NCI-H187 treated with DMSO at 0.1 percent for 48 hours (cell line): ENCODE data around the gene PIK3CG.

Experiments
- DNase-seq: peaks from one replicate; lab custom pipeline; 2025; lab: John Stamatoyannopoulos, UW

PIK3CG gene

GRCh38 chr7:106858618-106859532, 6.2 kb upstream of the PIK3CG start:
- DNase-seq: no peak

DNA sequence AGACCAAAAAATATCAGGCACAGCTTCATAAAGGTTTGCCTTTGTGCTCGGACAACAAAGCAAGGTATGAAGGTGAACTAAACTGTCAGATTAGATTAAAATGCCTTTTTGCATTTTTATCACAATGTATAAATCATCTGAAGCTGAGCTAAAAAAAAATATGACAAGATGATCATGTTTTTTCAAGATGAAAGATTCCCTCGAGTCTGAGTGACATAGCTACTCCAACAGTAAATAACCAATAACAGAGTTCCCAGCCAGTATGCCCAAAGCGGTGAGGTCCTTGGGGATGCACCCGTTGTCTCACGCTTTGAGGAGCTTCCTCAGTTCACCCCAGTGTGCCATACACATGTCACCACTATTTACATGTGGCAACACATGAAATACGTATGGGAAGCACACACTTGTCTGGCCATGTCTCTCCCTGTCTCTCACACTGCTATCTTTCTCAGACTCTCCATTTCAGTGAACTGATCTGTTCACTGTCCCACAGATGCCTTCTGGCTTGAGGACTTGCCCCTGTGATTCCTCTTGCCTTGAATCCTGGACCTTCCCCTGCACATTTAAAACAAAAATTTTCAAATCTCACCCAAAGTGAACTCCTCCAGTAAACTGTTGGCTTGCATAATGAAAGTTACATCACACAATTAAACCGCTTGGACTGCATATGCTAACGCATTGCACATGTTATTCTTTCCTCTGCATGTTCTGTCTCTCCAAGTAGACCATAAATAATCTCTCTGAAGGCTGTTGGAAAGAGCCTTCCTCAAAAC, 2.6 kb upstream of the PIK3CG start:
- no peak for DNase-seq

GRCh38 chr7:106863274-106863997, 1.6 kb upstream of the PIK3CG start:
- DNase-seq: no peak

DNA sequence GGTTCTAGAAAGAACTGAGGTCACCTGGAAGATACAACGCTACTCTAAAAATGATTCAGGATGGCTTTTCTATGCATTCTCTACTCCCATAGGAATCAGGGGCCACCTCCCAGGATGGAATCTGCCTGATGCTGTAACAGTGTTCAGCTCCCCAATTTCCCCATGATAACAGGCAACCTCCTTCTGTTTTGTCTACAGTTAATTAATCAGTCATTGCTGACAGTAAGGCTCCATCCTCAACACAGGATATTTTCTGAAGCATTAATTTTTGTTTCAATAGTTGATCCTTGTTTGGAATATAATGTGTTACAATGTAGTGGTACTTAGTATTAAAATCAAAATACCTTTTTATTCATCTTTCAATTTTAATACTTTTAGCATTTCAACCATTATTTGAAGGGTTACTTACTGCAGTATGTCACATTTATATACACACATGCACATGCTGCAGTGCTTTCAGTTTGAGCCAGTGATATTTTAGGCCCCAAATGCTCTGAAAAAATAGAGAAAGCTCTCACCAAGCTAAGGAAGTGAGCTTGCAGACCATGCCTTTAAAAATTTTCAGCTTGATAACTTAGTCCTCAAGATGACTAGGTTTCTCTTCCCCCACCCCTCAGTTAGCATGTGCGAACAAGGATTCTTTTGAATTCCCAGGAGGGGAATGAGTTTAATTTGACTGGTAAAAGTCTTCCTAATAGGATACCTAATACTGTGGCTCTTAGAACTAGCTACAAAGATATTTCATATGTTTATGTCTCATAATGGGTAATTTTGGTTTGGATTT, 592 bp upstream of the PIK3CG start:
- no peak for DNase-seq

- DNase-seq: no peak
These were observed 1.5 kb downstream of the PIK3CG start for GRCh38 chr7:106866298-106867281.

GRCh38 chr7:106867641-106868351, 2.7 kb downstream of the PIK3CG start:
- DNase-seq: no peak

DNA sequence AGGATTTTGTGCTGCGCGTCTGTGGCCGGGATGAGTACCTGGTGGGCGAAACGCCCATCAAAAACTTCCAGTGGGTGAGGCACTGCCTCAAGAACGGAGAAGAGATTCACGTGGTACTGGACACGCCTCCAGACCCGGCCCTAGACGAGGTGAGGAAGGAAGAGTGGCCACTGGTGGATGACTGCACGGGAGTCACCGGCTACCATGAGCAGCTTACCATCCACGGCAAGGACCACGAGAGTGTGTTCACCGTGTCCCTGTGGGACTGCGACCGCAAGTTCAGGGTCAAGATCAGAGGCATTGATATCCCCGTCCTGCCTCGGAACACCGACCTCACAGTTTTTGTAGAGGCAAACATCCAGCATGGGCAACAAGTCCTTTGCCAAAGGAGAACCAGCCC, 3.3 kb downstream of the PIK3CG start:
- no peak for DNase-seq

DNA sequence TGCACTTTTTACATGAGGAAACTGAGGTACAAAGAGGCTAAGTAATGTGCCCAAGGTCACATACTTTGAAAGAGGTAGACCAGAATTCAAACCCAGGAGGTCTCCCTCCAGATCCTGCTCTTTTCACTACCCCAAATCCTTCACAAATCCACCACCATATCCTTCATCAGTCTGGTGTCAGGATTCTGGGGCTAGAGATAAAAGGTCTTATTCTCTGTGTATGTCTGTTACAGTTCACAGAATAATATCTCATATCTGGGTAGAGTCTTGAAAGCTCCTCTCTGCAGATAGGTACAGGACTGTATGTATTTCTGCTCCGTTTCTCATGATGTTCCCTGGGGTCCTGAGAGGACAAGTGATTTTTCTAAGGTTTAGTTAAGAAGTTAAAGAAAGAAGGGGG, 4.9 kb downstream of the PIK3CG start:
- DNase-seq: no peak

- DNase-seq: no peak
These were observed 5.4 kb downstream of the PIK3CG start for GRCh38 chr7:106870528-106870927.

DNA sequence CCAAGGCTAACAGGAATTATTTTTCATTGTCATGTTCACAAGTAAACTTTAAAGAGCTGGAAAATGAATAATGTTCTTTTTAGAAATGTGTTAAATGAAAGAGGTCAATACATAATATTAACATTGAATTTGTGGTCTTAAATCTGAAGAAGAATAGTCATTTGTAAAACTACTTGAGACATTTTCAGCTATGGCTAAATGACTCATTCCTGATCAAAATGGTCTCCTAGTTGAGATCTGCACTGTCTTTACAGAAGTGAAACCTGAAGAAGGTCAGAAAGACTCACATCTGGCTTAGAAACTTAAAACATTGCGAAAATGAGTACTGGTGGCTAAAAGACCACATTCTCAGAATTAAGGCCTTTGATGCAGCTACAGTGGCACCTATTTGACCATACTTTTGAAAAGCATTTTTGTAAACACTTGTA, 5.9 kb downstream of the PIK3CG start:
- DNase-seq: no peak

DNA sequence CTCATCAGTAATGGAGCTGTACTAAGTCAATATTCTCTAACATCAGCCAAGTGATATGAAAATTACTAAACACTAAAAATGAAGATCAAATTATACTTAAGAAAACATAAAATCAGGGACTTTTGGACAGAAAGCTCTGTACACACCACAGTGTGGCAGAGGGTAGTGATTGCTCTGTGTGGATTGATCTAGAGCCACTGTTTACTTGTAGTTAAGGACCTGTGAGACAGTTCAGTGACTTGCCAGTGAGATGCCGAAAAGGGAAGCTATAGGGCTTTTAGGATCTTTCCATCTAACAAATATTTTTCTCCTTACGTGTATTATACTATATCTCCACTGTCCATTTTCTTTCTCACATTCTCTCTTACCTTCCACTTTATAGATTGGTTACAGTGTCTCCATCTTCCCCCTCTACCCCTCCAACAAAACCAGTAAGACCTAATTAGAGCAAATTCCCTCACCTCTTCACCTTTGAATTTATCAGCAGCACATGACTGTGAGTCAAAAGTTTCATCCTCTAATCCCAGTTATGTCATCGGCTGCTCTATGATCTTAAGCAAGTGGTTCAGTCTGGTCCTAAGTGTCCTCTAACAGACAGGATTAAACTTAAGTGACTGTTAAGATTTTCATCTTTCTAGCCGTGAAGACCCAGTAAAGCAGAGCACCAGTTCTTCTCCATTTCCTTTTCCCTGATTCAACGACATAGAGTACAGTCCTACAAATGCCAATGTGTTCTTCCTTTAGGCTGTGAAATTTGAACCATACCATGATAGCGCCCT, 6.9 kb downstream of the PIK3CG start:
- no peak for DNase-seq

DNA sequence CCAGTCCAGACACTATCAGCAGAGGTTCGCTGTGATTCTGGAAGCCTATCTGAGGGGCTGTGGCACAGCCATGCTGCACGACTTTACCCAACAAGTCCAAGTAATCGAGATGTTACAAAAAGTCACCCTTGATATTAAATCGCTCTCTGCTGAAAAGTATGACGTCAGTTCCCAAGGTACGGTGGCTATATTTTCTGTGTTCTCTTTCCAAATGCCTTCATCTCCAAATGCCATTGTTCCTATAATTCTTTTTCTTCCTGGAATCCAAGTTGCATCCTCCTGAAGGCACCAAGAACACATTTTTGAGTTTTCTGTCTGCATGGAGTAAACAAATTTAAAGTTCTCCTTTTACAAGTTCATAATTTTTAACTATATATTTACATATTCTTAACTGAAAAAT, 7.7 kb downstream of the PIK3CG start:
- DNase-seq: no peak

DNA sequence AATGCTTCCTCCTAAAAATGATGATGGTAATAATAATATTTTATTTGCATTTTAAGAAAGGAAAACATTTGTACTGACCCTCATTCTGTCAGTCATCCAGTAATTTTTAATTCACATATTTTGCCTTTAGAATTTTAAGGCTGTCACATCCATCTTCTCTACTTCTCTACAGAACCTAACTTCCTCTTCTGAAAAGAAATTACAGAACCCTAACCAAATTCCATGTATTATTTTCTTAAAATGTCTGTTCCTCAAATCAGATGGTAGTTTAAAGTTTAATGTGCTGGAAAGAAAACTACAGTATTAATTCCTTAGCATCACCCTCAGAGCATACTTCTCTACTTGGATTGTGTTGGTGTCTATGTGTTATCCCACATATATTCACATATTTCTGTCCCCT, 9.0 kb downstream of the PIK3CG start:
- no peak for DNase-seq

DNA sequence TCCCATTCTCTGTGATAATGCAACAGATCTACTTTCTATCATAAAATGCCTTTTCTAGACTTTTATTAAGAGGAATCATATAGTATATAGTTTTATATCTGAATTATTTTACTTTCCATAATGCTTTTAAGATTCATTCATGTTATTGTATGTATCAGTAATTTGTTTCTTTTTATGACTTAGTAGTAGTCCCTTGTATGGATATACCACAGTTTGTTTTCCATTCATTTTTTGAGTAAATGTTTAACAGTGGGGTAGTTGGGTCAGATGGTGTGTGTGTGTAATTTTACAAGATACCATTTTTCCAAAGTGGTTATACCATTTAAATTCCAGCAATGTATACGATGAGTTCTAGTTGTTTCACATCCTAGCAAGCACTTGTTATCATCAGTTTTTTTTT, 10.4 kb downstream of the PIK3CG start:
- DNase-seq: no peak

DNA sequence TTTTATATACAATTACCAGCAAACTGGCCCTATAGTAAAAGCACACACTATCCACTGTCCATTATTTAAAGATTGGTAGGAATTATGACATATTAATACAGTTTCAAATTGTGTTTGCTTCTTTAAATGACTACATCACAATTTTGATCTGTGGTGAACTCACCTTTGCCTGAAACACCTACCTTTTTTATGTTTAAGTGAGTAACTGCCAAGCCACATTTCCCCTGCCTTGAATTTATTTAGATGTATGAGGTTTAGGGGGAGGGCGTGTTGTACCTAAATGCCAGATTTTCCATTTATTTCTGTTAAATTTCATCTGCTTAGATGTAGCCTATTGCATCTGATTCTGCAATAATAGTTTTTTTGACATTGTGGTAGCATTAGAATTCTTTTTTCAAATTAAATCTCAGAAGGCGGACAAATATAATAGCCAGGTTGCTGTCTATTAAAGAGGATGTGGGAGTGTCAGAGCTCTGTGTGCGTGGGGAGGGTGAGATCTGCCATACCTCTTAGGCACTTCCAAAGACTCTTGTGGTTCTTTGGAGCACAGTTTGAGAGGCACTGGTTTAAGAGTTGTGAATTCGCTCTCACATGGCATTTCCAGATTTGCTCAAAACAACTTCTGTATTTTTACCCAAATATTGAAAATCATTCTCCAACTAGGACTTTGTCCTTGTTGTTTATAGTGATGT, 13.8 kb downstream of the PIK3CG start:
- no peak for DNase-seq

- no peak for DNase-seq
These were observed 16.9 kb downstream of the PIK3CG start for GRCh38 chr7:106881984-106882383.

DNA sequence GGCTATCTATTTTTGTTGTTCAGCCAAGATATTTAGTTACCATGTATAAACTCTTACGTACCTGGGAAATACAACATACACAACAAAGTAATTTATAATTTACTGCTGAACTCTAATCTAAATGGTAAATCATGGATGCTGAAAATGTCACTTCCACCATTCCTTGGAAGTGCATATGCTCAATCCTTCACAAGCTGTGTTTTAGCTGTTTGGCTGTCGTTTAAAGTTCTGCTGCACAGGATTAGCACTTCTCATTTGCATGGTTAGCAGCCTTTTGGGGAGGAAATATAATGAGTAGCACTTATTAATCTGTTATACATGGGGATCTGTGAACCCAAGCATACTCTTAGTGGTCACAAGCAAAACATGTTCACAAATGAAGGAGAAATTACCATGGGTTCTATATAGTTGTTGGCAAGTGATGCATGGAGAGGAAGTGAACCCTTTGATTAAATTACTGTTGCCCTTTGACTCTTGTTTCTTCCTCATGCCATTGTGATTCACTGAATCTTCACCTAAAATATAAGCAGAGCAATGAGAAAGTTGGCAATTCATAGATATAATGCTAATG, 18.5 kb downstream of the PIK3CG start:
- DNase-seq: no peak

- no peak for DNase-seq
These were observed 20.6 kb downstream of the PIK3CG start for GRCh38 chr7:106885652-106886051.
